Liver (tissue), 9 donors: Measurements from ENCODE around the gene EGF. TPM values are rescaled to one million over a fixed set of nuclear protein-coding genes. Genes with fewer than 3 reads are reported as not detected.

Source experiments
- DNase-seq: peaks from one replicate; pipeline ENCODE4 v3.0.0-alpha.2; 2017; ENCODE audit warnings: low spot score
- H3K27ac ChIP-seq, 2 donors: one replicate each; pipeline ENCODE4 v1.7.0; 2013; ENCODE audit warnings: inconsistent platforms in 2 of 2, low read length in 2 of 2, control low read depth in 1 of 2, low read depth in 1 of 2, mild to moderate bottlenecking in 1 of 2
- H3K27me3 ChIP-seq, 4 donors: one replicate each; pipeline versions ENCODE4 v1.6.1 to v1.7.0; 2013; ENCODE audit warnings: low read length in 3 of 4, inconsistent platforms in 1 of 4, mild to moderate bottlenecking in 1 of 4, moderate library complexity in 1 of 4; ENCODE audit not compliant: control insufficient read depth in 4 of 4, insufficient read depth in 4 of 4
- H3K36me3 ChIP-seq, 4 donors: one replicate each; pipeline versions ENCODE4 v1.6.1 to v1.7.0; 2013; ENCODE audit warnings: low read length in 3 of 4, mild to moderate bottlenecking in 3 of 4, low read depth in 1 of 4, moderate library complexity in 1 of 4; ENCODE audit not compliant: control insufficient read depth in 4 of 4, insufficient read depth in 3 of 4
- H3K4me1 ChIP-seq, 4 donors: one replicate each; pipeline versions ENCODE4 v1.6.1 to v1.7.0; 2013; ENCODE audit warnings: low read length in 3 of 4, mild to moderate bottlenecking in 3 of 4, moderate library complexity in 1 of 4; ENCODE audit not compliant: control insufficient read depth in 4 of 4, insufficient read depth in 4 of 4
- H3K4me3 ChIP-seq, 3 donors: one replicate each; pipeline versions ENCODE4 v1.6.1 to v1.7.0; 2013; ENCODE audit warnings: low read length in 3 of 3, control low read depth in 1 of 3, low read depth in 1 of 3, mild to moderate bottlenecking in 1 of 3
- H3K9ac ChIP-seq, 2 donors: one replicate each; pipeline ENCODE4 v1.7.0; 2013; ENCODE audit warnings: low read length in 2 of 2, mild to moderate bottlenecking in 2 of 2, moderate library complexity in 2 of 2, control low read depth in 1 of 2, low read depth in 1 of 2
- H3K9me3 ChIP-seq, 4 donors: one replicate each; pipeline versions ENCODE4 v1.6.1 to v1.7.0; 2013; ENCODE audit warnings: low read length in 3 of 4; ENCODE audit not compliant: control insufficient read depth in 4 of 4
- ATF3 ChIP-seq: IDR thresholded peaks from 2 replicates; pipeline ENCODE4 v1.6.1; 2016; ENCODE audit warnings: antibody characterized with exemption
- CTCF ChIP-seq: fragments of 150-350 bp; IDR thresholded peaks from 2 replicates; pipeline ENCODE4 v1.5.1; 2017; ENCODE audit warnings: improper control_type of control experiment, low read depth, low read length; ENCODE audit not compliant: missing input control
- HNF4A ChIP-seq, 2 donors: conservative IDR thresholded peaks; 2 replicates each; pipeline ENCODE4 v1.6.1; 2016; ENCODE audit warnings: antibody characterized with exemption in 2 of 2, mild to moderate bottlenecking in 2 of 2
- HNF4G ChIP-seq: IDR thresholded peaks from 2 replicates; pipeline ENCODE4 v1.6.1; 2016; ENCODE audit warnings: antibody characterized with exemption
- MAX ChIP-seq: IDR thresholded peaks from 2 replicates; pipeline ENCODE4 v1.6.1; 2016; ENCODE audit warnings: antibody characterized with exemption
- NR2F2 ChIP-seq: IDR thresholded peaks from 2 replicates; pipeline ENCODE4 v1.6.1; 2016; ENCODE audit warnings: antibody characterized with exemption
- TAF1 ChIP-seq: conservative IDR thresholded peaks from 2 replicates; pipeline ENCODE4 v1.6.1; 2016; ENCODE audit warnings: antibody characterized with exemption, mild to moderate bottlenecking
- ZBTB33 ChIP-seq: IDR thresholded peaks from 2 replicates; pipeline ENCODE4 v1.6.1; 2016; ENCODE audit warnings: antibody characterized with exemption
- WGBS: extraction: QIAGEN DNeasy Blood & Tissue Kit; methylation state at CpG from one replicate; pipeline ENCODE4 v1.1.7; 2013; 5-methylcytosine and 5-hydroxymethylcytosine counted together
- polyA plus RNA-seq, 2 donors: library from polyadenylated mRNA; stranded (reverse) in 1 of 2; unstranded in 1 of 2; fragments of 200-250 nt in 1 of 2; fragments of >200 nt in 1 of 2; fragmentation: Nextera tagmentation in 1 of 2; extraction: Ambion mirVana in 1 of 2; gene quantifications; one replicate each; pipeline versions ENCODE4 v1.2.1 to v1.2.3, GENCODE V29; 2013 to 2015
- total RNA-seq, 2 donors: library from RNA; depleted of rRNA; stranded (reverse); fragments of >200 nt; gene quantifications; one replicate each; pipeline ENCODE4 v1.2.3, GENCODE V29; 2014
- donor health status: healthy.
- donor health status: healthy.
- donor health status: healthy.
- donor health status: healthy.
- donor health status: healthy.

EGF gene
- total RNA-seq: under 1 TPM in 1 of 2 donors, not detected in 1; 0.65 TPM
- polyA plus RNA-seq: not detected

- TF ChIP-seq TAF1: no peak
- no peak for TF ChIP-seq HNF4A (conservative IDR thresholded peaks at IDR 0.05)
- TF ChIP-seq ATF3: no peak
- TF ChIP-seq ZBTB33: no peak
- TF ChIP-seq CTCF: no peak
- TF ChIP-seq NR2F2: no peak
- no peak for TF ChIP-seq HNF4G
- TF ChIP-seq MAX: no peak
- WGBS: 80% methylated on average over 9 of the region's 9 CpGs
- H3K9me3 ChIP-seq: no peaks in the 10 kb centered on the region
- no peak within 1 kb of the TSS for H3K9ac ChIP-seq
- no peaks in the 10 kb centered on the region for H3K36me3 ChIP-seq
- H3K4me1 ChIP-seq: no peaks in the 10 kb centered on the region
- H3K27ac ChIP-seq: no peak within 1 kb of the TSS
- H3K27me3 ChIP-seq: no peaks in the 10 kb centered on the region
- no peak within 1 kb of the TSS for H3K4me3 ChIP-seq
- DNase-seq: no peak
Observed at GRCh38 chr4:109912706-109913595, at the start of gene EGF. TSS of gene EGF (plus strand) at chr4:109912883. CDS start at chr4:109913336, 453 bp downstream.

GRCh38 chr4:109864134-109864533 lies 48.5 kb upstream of the EGF start:
- Histone ChIP-seq H3K27ac (no peak overlapping the region), H3K4me1 (peaks cover 2 to 16% (median 3%) of the 10 kb centered on the region in 4 donors), H3K27me3 (no peaks in the 10 kb centered on the region), H3K36me3 (peaks cover 0 to 2% (median 0%) of the 10 kb centered on the region in 4 donors), H3K9me3 (no peaks in the 10 kb centered on the region), H3K9ac (no peak overlapping the region), H3K4me3 (no peak overlapping the region)
- no peak for DNase-seq
- TF ChIP-seq HNF4G (no peak), HNF4A (conservative IDR thresholded peaks at IDR 0.05) (no peak), CTCF (peak; percentile 13), MAX (no peak)
